Erythroblast (primary cell): ENCODE data around the gene ZNF506.

Experiments used
- DNase-seq, 2 experiments: peaks; one replicate each; lab custom pipeline; 2025; lab: John Stamatoyannopoulos, UW
- GATA1 ChIP-seq: IDR thresholded peaks from 2 replicates; pipeline ENCODE4 v1.6.1; 2011; ENCODE audit warnings: low read depth, mild to moderate bottlenecking, control low read depth, low read length, moderate library complexity
- POLR2A ChIP-seq: IDR thresholded peaks from 2 replicates; pipeline ENCODE4 v1.6.1; 2011; ENCODE audit warnings: mild to moderate bottlenecking, low read length

The ZNF506 gene

GRCh38 chr19:19758164-19758563 is 63.4 kb downstream of the ZNF506 start:
- DNase-seq = no peak
- no peak for TF ChIP-seq POLR2A
- TF ChIP-seq GATA1 = no peak

GRCh38 chr19:19752760-19753403 is 68.7 kb downstream of the ZNF506 start:
- TF ChIP-seq POLR2A = no peak
- no peak for TF ChIP-seq GATA1
- DNase-seq = no peak

DNA sequence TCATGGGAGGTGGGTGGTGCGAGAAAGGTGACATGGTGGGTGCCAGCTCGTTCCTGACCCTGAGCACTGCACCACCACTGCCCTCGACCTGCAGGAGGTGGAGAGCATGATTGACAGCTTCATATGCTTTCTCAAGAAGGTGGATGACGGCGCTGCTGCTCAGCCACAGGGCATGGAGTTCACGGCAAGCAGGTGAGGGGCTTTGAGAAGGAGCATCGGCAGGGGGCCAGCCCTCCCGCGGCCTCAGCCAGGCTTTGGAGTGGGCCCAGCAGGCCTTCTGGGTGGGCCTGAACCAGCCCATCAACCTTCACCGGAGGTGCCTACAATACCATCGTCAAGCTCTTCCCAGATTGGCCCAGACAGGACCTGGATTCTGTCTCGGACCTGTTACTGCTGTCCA is 69.7 kb downstream of the ZNF506 start:
- TF ChIP-seq GATA1 = no peak
- no peak for TF ChIP-seq POLR2A

DNA sequence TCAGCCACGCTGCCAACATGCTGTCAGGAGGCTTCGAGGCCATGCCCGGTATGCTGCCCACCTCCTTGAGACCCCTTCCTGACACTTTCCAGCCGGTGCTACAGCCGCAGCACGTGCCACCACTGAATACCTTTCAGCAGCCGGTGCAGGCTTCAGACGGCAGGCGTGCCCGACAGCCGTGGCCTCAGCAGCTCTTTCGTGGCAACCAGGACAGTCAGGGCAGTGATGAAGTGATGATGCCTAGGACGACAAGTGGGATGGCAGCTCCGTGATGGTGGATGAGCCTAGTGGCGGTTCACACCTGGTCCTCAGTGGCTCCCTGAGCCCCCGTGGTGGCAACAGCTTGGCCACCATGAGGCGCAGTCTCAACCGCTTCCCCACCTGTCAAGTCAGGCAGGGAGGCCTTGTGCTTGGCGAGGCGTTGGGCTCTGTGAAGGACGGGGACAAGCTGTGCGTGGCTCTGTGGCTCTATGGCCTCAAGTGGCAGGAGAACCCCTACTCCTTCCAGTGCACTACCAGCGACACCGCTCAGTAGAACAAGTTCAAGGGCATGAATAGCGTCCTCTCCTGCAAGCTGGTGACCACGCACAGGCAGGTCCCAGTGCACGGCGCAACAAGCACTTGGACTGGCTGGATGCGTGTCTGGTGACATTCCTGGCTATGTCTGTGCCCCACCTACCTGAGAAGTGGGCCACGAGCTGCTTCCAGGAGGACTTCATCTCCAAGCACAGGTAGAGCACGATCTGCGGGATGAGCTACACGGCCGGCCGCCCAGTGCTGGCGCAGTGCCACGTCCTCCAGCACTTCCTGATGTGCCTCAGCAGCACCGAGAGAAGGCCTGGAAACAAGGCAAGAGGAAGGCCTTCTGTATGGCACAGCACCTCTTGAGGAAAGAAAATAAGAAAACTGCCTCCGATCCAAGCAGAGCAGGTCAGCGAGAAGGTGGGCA is 70.4 kb downstream of the ZNF506 start:
- TF ChIP-seq GATA1 (no peak), POLR2A (no peak)
- DNase-seq = no peak

More for the DNA sequence above, 69.7 kb downstream of the ZNF506 start:
- DNase-seq = no peak

- no peak for DNase-seq
- TF ChIP-seq POLR2A = no peak
- no peak for TF ChIP-seq GATA1
Measured at GRCh38 chr19:19749908-19750841, 71.4 kb downstream of the ZNF506 start.

GRCh38 chr19:19749117-19749907 is 72.2 kb downstream of the ZNF506 start:
- TF ChIP-seq GATA1 (no peak), POLR2A (no peak)
- no peak for DNase-seq

- DNase-seq = no peak
- TF ChIP-seq POLR2A (no peak), GATA1 (no peak)
Measured at GRCh38 chr19:19748249-19748938, 73.2 kb downstream of the ZNF506 start.

- TF ChIP-seq POLR2A (no peak), GATA1 (no peak)
- no peak for DNase-seq
Measured at GRCh38 chr19:19747357-19748220, 74.0 kb downstream of the ZNF506 start.

- TF ChIP-seq POLR2A (no peak), GATA1 (no peak)
- no peak for DNase-seq
Measured at GRCh38 chr19:19746286-19747213, 75.0 kb downstream of the ZNF506 start.

GRCh38 chr19:19745496-19746285 is 75.9 kb downstream of the ZNF506 start:
- DNase-seq = no peak
- no peak for TF ChIP-seq GATA1
- no peak for TF ChIP-seq POLR2A
